Left lobe of liver (tissue), 2 donors: ENCODE results near the gene SYTL3. TPM values are rescaled to one million over a fixed set of nuclear protein-coding genes. Genes with fewer than 3 reads are reported as not detected.
"Not testable (repeated sequence)": the region's sequence is repeated elsewhere in the genome, so short reads cannot be mapped to it uniquely, and the experiment has no call there.

ENCODE experiments used
- ATAC-seq: fragments of 200-7000 bp; cut with Tn5 transposase; one replicate; pipeline ENCODE4 v1.9.1; 2020; ENCODE audit warnings: mild to moderate bottlenecking, moderate library complexity
- DNase-seq: peaks from one replicate; pipeline ENCODE4 v3.0.0-alpha.2; 2020; ENCODE audit warnings: low spot score
- total RNA-seq: library from RNA; stranded (reverse); gene quantifications from one replicate; pipeline ENCODE4 v1.2.1, GENCODE V29; 2021
- donor health status: DM: no; HTN: no; CAD: no; lungs with moderate emphysema.
- donor health status: DM: no; HTN: yes; CAD: no.

The SYTL3 gene
- total RNA-seq, 1 donor from 2014 or later = 0.43 TPM

- no peak for ATAC-seq
These were observed 11.4 kb downstream of the SYTL3 start for GRCh38 chr6:158661156-158661685.

GRCh38 chr6:158662607-158662953 is 12.7 kb downstream of the SYTL3 start:
- ATAC-seq = no peak

More at GRCh38 chr6:158661156-158661685, 11.4 kb downstream of the SYTL3 start:
- no peak for DNase-seq

GRCh38 chr6:158662954-158663624 is 13.2 kb downstream of the SYTL3 start:
- ATAC-seq = no peak
- no peak for DNase-seq

More at GRCh38 chr6:158662607-158662953, 12.7 kb downstream of the SYTL3 start:
- no peak for DNase-seq

GRCh38 chr6:158663625-158664165 is 13.8 kb downstream of the SYTL3 start:
- peak; percentile 19 for ATAC-seq
- no peak for DNase-seq

GRCh38 chr6:158665332-158665731 is 15.5 kb downstream of the SYTL3 start:
- DNase-seq (no peak), ATAC-seq (no peak)

GRCh38 chr6:158666628-158667359 is 16.9 kb downstream of the SYTL3 start:
- ATAC-seq = peak; percentile 67
- no peak for DNase-seq

- ATAC-seq (no peak), DNase-seq (no peak)
These were observed 17.6 kb downstream of the SYTL3 start for GRCh38 chr6:158667360-158667981.

- ATAC-seq (no peak), DNase-seq (peak; percentile 26)
These were observed 18.9 kb downstream of the SYTL3 start for GRCh38 chr6:158668707-158669103.

- DNase-seq (no peak), ATAC-seq (no peak)
These were observed 19.5 kb downstream of the SYTL3 start for GRCh38 chr6:158669145-158670035.

GRCh38 chr6:158672119-158672518 is 22.3 kb downstream of the SYTL3 start:
- DNase-seq, ATAC-seq: not testable (repeated sequence)

GRCh38 chr6:158672726-158673125 is 22.9 kb downstream of the SYTL3 start:
- DNase-seq (peak; percentile 14), ATAC-seq (no peak)

GRCh38 chr6:158674342-158675131 is 24.7 kb downstream of the SYTL3 start:
- ATAC-seq = peak; percentile 90

GRCh38 chr6:158677094-158677493 is 27.2 kb downstream of the SYTL3 start:
- ATAC-seq, DNase-seq: not testable (repeated sequence)

More at GRCh38 chr6:158674342-158675131, 24.7 kb downstream of the SYTL3 start:
- DNase-seq = peak; percentile 55

GRCh38 chr6:158677906-158678578 is 28.2 kb downstream of the SYTL3 start:
- ATAC-seq (no peak), DNase-seq (peak; percentile 37)

GRCh38 chr6:158680015-158680414 is 30.2 kb downstream of the SYTL3 start:
- ATAC-seq (no peak), DNase-seq (no peak)

GRCh38 chr6:158680481-158680880 is 30.6 kb downstream of the SYTL3 start:
- DNase-seq (peak; percentile 6), ATAC-seq (no peak)

- ATAC-seq (no peak), DNase-seq (peak; percentile 36)
These were observed 34.5 kb downstream of the SYTL3 start for GRCh38 chr6:158684311-158684710.

GRCh38 chr6:158684745-158685324 is 35.0 kb downstream of the SYTL3 start:
- DNase-seq (peak; percentile 36), ATAC-seq (peak; percentile 75)
